Measurements from ENCODE around the gene TAS2R8. TPM values are rescaled to one million over a fixed set of nuclear protein-coding genes. Genes with fewer than 3 reads are reported as not detected.

TAS2R8 gene
- total RNA-seq, 1 experiment from 2014 or later, result not detected

- H3K4me3 ChIP-seq (ENCODE audit: low read length), result no peak within 1 kb of the TSS
- ChIA-PET POLR2A (ENCODE audit: unreplicated experiment) (no interaction called here), CTCF (no interaction called here)
- H3K9me2 ChIP-seq (replicated peaks; ENCODE audit: low read length), result no peaks in the 10 kb centered on the region
- no peak within 1 kb of the TSS for H3K4me2 ChIP-seq (ENCODE audit: low read length)
- no TSS peak for BruUV-seq (replicated peaks)
- ATAC-seq, result no peak
- H3F3A ChIP-seq (ENCODE audit: low read length, unreplicated experiment), result no peaks in the 10 kb centered on the region
- no peaks in the 10 kb centered on the region for H3K27me3 ChIP-seq (ENCODE audit: low read length)
- no peak within 1 kb of the TSS for H2AFZ ChIP-seq (ENCODE audit: low read length)
- H3K36me3 ChIP-seq (ENCODE audit: low read depth, low read length), result no peaks in the 10 kb centered on the region
- H3K9ac ChIP-seq (ENCODE audit: low read length), result no peak within 1 kb of the TSS
- no peaks in the 10 kb centered on the region for H4K20me1 ChIP-seq (ENCODE audit: low read length)
- H3K9me3 ChIP-seq (ENCODE audit: low read length), result no peaks in the 10 kb centered on the region
- H3K27ac ChIP-seq (ENCODE audit: low read length), result no peak within 1 kb of the TSS
- H3K79me2 ChIP-seq (ENCODE audit: low read length), result no peaks in the 10 kb centered on the region
- no peaks in the 10 kb centered on the region for H3K4me1 ChIP-seq (ENCODE audit: insufficient read depth, low read length)
- TF ChIP-seq CTCF (conservative IDR thresholded peaks at IDR 0.05; ENCODE audit: low read depth, low read length) (no peak), EZH2 (IDR thresholded peaks at IDR 0.05; ENCODE audit: low read length, unreplicated experiment) (no peak), EZH2phosphoT487 (IDR thresholded peaks at IDR 0.05; ENCODE audit: borderline replicate concordance, low read length) (no peak)
- DNase-seq, result no peak
- intact Hi-C loops (cut with micrococcal nuclease), result no loop called here
Observed at GRCh38 chr12:10826258-10826657, 19.2 kb upstream of the TAS2R8 start, which contains the start of gene TAS2R10. TSS of gene TAS2R10 (minus strand) at chr12:10826358. CDS start at chr12:10826269, 89 bp downstream.

DNA sequence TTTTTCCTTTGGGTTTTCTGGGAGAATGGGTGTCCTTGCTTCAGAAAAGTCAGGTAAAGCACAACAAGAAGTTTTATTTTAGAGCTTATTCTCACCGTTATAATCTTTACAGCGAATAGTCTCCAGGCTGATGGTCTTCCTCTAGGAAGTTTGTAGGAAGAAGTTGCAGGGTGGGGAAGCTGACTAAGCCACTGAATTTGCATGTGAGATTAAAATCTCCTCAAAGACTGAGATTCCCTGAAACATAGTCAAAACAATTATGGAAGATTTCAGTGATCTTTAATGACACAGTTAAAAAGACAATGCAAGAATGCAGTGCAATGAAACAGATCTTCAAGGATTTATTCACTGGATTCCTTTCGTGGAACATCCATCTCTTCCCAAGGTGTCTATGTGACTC, 17.9 kb upstream of the TAS2R8 start:
- no TSS peak for BruUV-seq (replicated peaks)
- no peak for ATAC-seq

More for the DNA sequence above, 17.9 kb upstream of the TAS2R8 start:
- Histone ChIP-seq H3K9me2 (replicated peaks; ENCODE audit: low read length) (no peaks in the 10 kb centered on the region), H3K27ac (ENCODE audit: low read length) (no peak overlapping the region), H3K79me2 (ENCODE audit: low read length) (no peaks in the 10 kb centered on the region), H2AFZ (ENCODE audit: low read length) (no peak overlapping the region), H3K9ac (ENCODE audit: low read length) (no peak overlapping the region), H3K4me3 (ENCODE audit: low read length) (no peak overlapping the region), H3K27me3 (ENCODE audit: low read length) (no peaks in the 10 kb centered on the region), H4K20me1 (ENCODE audit: low read length) (no peaks in the 10 kb centered on the region), H3K4me2 (ENCODE audit: low read length) (no peak overlapping the region), H3K9me3 (ENCODE audit: low read length) (no peaks in the 10 kb centered on the region), H3K36me3 (ENCODE audit: low read depth, low read length) (no peaks in the 10 kb centered on the region), H3F3A (ENCODE audit: low read length, unreplicated experiment) (no peaks in the 10 kb centered on the region), H3K4me1 (ENCODE audit: insufficient read depth, low read length) (no peaks in the 10 kb centered on the region)
- ChIA-PET POLR2A (ENCODE audit: unreplicated experiment) (no interaction called here), CTCF (no interaction called here)
- no peak for DNase-seq
- intact Hi-C loops (cut with micrococcal nuclease), result no loop called here
- TF ChIP-seq EZH2phosphoT487 (IDR thresholded peaks at IDR 0.05; ENCODE audit: borderline replicate concordance, low read length), result no peak
- TF ChIP-seq EZH2 (IDR thresholded peaks at IDR 0.05; ENCODE audit: low read length, unreplicated experiment), result no peak
- no peak for TF ChIP-seq CTCF (conservative IDR thresholded peaks at IDR 0.05; ENCODE audit: low read depth, low read length)
